Skin epidermis (tissue), 12 donors: ENCODE results near the gene RPA3.

ENCODE experiments used
- H3K27ac ChIP-seq, 21 experiments: fragments of 200-600 bp; sonication (generic) in 11 of 21; one replicate each; pipeline ENCODE4 v1.5.0; 2020; ENCODE audit warnings: mild to moderate bottlenecking in 3 of 21, inconsistent platforms in 2 of 21, moderate library complexity in 2 of 21
- H3K4me3 ChIP-seq, 7 experiments: fragments of 200-600 bp; sonication (generic) in 2 of 7; one replicate each; pipeline ENCODE4 v1.5.0; 2020; ENCODE audit warnings: inconsistent platforms in 2 of 7, mild to moderate bottlenecking in 2 of 7, moderate library complexity in 1 of 7

Gene RPA3

DNA sequence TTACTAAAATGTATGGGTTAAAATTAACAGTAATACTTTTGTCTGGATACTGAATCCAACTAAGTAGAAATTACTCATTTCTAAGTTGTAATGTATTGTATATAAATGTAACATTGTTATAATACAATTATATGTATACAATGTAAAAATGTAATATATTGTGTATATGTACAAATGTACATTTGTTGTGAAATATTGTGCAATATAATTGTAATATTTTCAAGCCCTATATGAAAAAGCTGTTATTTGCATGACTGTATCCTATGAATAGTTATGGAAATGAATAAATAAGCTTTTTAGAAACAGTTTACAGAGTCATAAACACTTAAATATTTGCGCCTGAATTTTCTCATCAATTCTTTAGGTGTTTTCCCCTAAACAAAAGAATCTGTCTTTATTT, 98.2 kb downstream of the RPA3 start:
- no peak overlapping the region for H3K27ac ChIP-seq

GRCh38 chr7:7618410-7618809, 100.0 kb downstream of the RPA3 start:
- H3K27ac ChIP-seq: no peak overlapping the region
- H3K4me3 ChIP-seq: no peak overlapping the region

More for the DNA sequence above, 98.2 kb downstream of the RPA3 start:
- no peak overlapping the region for H3K4me3 ChIP-seq

GRCh38 chr7:7617550-7617949, 100.9 kb downstream of the RPA3 start:
- H3K27ac ChIP-seq: no peak overlapping the region
- no peak overlapping the region for H3K4me3 ChIP-seq

GRCh38 chr7:7614018-7614741, 104.2 kb downstream of the RPA3 start:
- H3K4me3 ChIP-seq: no peak overlapping the region
- no peak overlapping the region for H3K27ac ChIP-seq

DNA sequence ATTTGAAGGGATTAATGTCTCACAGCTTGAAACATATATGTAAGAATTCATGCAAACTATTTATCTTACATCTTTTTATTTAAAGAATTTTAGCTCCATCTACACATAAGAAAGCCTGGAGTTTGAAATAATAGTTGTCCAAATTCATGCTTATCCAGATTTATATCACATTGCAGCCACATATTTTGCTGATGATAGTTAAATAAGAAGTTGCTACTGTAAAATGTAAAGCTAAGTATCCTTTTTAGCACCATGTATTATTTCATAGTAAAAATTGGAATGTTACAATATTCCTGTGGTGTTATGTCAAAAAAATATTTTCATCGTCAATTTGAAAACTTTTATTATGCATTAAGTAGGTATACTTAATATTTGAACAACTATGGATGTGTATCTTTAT, 105.2 kb downstream of the RPA3 start:
- H3K27ac ChIP-seq: no peak overlapping the region
- no peak overlapping the region for H3K4me3 ChIP-seq

- H3K4me3 ChIP-seq: no peak overlapping the region
- H3K27ac ChIP-seq: no peak overlapping the region
Observed at GRCh38 chr7:7612519-7612918, 105.9 kb downstream of the RPA3 start.

DNA sequence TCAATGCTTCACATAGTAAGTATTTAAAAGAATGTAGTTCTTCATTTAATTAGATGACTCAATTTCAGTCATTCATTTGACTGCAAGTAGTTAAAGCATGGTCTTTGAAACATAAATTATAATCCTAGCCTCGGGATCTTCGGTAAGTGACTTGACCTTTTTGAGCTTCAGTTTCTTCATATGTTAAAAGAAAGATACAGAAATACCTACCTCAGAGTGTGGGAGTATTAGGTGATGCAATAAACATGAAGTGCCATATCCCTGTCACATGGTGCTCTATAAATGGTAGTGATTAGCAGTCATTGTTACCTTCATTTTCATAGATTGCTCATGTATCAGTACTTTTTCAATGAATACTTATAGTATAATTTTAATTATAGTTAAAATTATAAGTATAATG, 109.1 kb downstream of the RPA3 start:
- Histone ChIP-seq H3K27ac (no peak overlapping the region), H3K4me3 (no peak overlapping the region)

DNA sequence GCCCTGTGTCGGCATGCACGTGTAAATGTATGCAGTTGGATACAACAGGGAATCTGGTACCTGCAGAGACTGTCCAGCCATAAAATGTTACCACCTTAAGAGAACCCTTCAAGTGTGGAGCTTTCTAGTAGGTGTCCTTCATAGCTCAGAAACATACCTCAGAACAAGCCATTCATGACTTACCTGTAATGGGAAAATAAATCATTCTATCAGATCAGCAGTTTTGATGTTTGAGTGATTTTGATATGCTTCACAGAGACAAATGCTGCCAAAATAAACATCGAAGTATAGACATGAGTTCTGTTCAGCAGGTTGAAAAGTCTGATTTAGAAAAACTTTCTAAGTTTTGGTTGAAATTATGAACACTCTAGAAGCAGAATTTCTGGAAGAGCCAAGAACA, 111.4 kb downstream of the RPA3 start:
- no peak overlapping the region for H3K4me3 ChIP-seq
- H3K27ac ChIP-seq: no peak overlapping the region

- H3K27ac ChIP-seq: no peak overlapping the region
- no peak overlapping the region for H3K4me3 ChIP-seq
Observed at GRCh38 chr7:7596176-7596575, 122.2 kb downstream of the RPA3 start.

DNA sequence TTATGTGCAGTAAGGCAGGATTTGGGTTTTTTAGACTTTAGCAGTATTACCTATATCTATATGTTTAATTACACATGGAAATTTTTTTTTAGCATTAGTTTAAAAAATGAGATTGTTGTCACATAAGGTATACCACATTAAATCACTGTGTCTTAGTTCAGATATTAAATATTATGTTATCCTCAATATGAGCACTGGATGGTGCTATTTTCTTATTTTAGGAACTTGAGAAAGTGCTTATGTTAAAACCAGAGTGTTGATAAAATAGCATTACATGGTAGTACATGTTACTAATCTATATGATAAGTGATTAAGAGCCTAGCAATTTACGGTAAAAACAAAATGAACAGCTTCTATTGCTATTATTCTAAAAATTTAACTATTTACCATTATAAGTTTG, 123.0 kb downstream of the RPA3 start:
- H3K4me3 ChIP-seq: no peak overlapping the region
- H3K27ac ChIP-seq: no peak overlapping the region
